Renal cortical epithelial cell (primary cell): ENCODE data around the gene PCF11. TPM values are rescaled to one million over a fixed set of nuclear protein-coding genes. Genes with fewer than 3 reads are reported as not detected.

ENCODE experiments used
- total RNA-seq: library from RNA; depleted of rRNA; stranded (reverse); fragments of >200 nt; gene quantifications from 2 replicates; pipeline ENCODE4 v1.2.3, GENCODE V29; 2014

The PCF11 gene
- total RNA-seq, 1 donor from 2014 or later = 48.0 TPM

Other genes starting within 250 kb of the PCF11 start
- 8.3 and 24.0 TPM in 2 replicates for gene RAB30, start 85.2 kb upstream of the PCF11 start, total RNA-seq
- gene ANKRD42, start 36.6 kb downstream of the PCF11 start, total RNA-seq = 6.9 and 25.9 TPM in 2 replicates
- gene CCDC90B, start 129.2 kb downstream of the PCF11 start, total RNA-seq = 66.2 and 94.4 TPM in 2 replicates